WTC11 (cell line): Measurements from ENCODE around the gene COPE. TPM values are rescaled to one million over a fixed set of nuclear protein-coding genes. Genes with fewer than 3 reads are reported as not detected.
A peak's percentile ranks its signal among the peaks of the same experiment; 100 is the strongest.

Source experiments
- ATAC-seq: fragments of 200-7000 bp; cut with Tn5 transposase; 2 replicates; pipeline ENCODE4 v1.10.0; 2021; ENCODE audit warnings: mild to moderate bottlenecking, moderate library complexity
- CTCF ChIA-PET: fragments of 300-600 bp; sonication (Branson Sonifier 250); formaldehyde crosslinking; loops from one replicate; lab custom pipeline; 2021; ENCODE audit warnings: antibody characterized with exemption; lab: Charles Lee
- POLR2A ChIA-PET: fragments of 350-600 bp; sonication (Branson Sonifier 250); formaldehyde crosslinking; loops from one replicate; lab custom pipeline; 2021; ENCODE audit warnings: antibody characterized with exemption; lab: Charles Lee
- DNase-seq: peaks from one replicate; pipeline ENCODE4 v3.0.0; 2021; ENCODE audit warnings: low spot score
- H3K27ac Mint-ChIP-seq: 2 replicates; pipeline ENCODE4 v1.8.0; 2021; ENCODE audit warnings: mixed read lengths
- H3K27me3 Mint-ChIP-seq: 2 replicates; pipeline ENCODE4 v1.8.0; 2021; ENCODE audit warnings: low read depth, mild to moderate bottlenecking, moderate library complexity, mixed read lengths
- H3K36me3 Mint-ChIP-seq: 2 replicates; pipeline ENCODE4 v1.8.0; 2021; ENCODE audit warnings: mixed read lengths
- H3K4me1 Mint-ChIP-seq: 2 replicates; pipeline ENCODE4 v1.8.0; 2022; ENCODE audit warnings: mixed read lengths
- H3K4me3 Mint-ChIP-seq: 2 replicates; pipeline ENCODE4 v1.8.0; 2021; ENCODE audit warnings: mild to moderate bottlenecking, moderate library complexity, mixed read lengths
- H3K9me3 Mint-ChIP-seq: 2 replicates; pipeline ENCODE4 v1.8.0; 2021; ENCODE audit warnings: mixed read lengths
- AFF4 ChIP-seq: sonication (generic); formaldehyde crosslinking; IDR thresholded peaks from 2 replicates; pipeline ENCODE4 v1.8.1; 2023; ENCODE audit warnings: mild to moderate bottlenecking, missing genetic modification reagents, borderline replicate concordance
- ATF6 ChIP-seq: sonication (generic); formaldehyde crosslinking; IDR thresholded peaks from 2 replicates; pipeline ENCODE4 v1.8.1; 2023; ENCODE audit warnings: mild to moderate bottlenecking, missing genetic modification reagents
- CREM ChIP-seq: sonication (generic); formaldehyde crosslinking; IDR thresholded peaks from 2 replicates; pipeline ENCODE4 v1.8.1; 2022; ENCODE audit warnings: mild to moderate bottlenecking, missing genetic modification reagents, moderate library complexity
- GTF2I ChIP-seq: fragments of 250-450 bp; sonication (Bioruptor Pico); conservative IDR thresholded peaks from 2 replicates; pipeline ENCODE4 v1.4.0; 2021; ENCODE audit warnings: mild to moderate bottlenecking
- JAZF1 ChIP-seq: fragments of 250-450 bp; sonication (Bioruptor Pico); IDR thresholded peaks from 2 replicates; pipeline ENCODE4 v1.9.0; 2021; ENCODE audit warnings: moderate library complexity, mild to moderate bottlenecking, inconsistent platforms
- JUN ChIP-seq: sonication (generic); formaldehyde crosslinking; IDR thresholded peaks from 2 replicates; pipeline ENCODE4 v1.8.0; 2023; ENCODE audit warnings: mild to moderate bottlenecking, missing genetic modification reagents
- MXD4 ChIP-seq: fragments of 250-450 bp; sonication (Bioruptor Pico); IDR thresholded peaks from 2 replicates; pipeline ENCODE4 v1.8.0; 2021; ENCODE audit warnings: mild to moderate bottlenecking, moderate library complexity, borderline replicate concordance
- NFE2L1 ChIP-seq: sonication (generic); formaldehyde crosslinking; IDR thresholded peaks from 2 replicates; pipeline ENCODE4 v1.8.1; 2023; ENCODE audit warnings: missing genetic modification reagents
- ZBTB21 ChIP-seq: sonication (generic); formaldehyde crosslinking; IDR thresholded peaks from 2 replicates; pipeline ENCODE4 v1.8.1; 2023; ENCODE audit warnings: mild to moderate bottlenecking, missing genetic modification reagents, borderline replicate concordance
- ZNF121 ChIP-seq: sonication (generic); formaldehyde crosslinking; IDR thresholded peaks from 2 replicates; pipeline ENCODE4 v1.8.0; 2023; ENCODE audit warnings: missing genetic modification reagents
- ZNF396 ChIP-seq: fragments of 250-450 bp; sonication (Bioruptor Pico); IDR thresholded peaks from 2 replicates; pipeline ENCODE4 v1.8.0; 2021; ENCODE audit warnings: mild to moderate bottlenecking, moderate library complexity, borderline replicate concordance
- ZNF532 ChIP-seq: fragments of 250-450 bp; sonication (Bioruptor Pico); IDR thresholded peaks from 2 replicates; pipeline ENCODE4 v1.9.0; 2021; ENCODE audit warnings: mild to moderate bottlenecking, borderline replicate concordance
- total RNA-seq: library from RNA; stranded (reverse); gene quantifications from 3 replicates; pipeline ENCODE4 v1.2.3, GENCODE V29; 2021
- TF ChIP-seq, protein P1 (sequence below): sonication (generic); formaldehyde crosslinking; IDR thresholded peaks from 2 replicates; pipeline ENCODE4 v1.8.1; 2022; ENCODE audit warnings: mild to moderate bottlenecking, moderate library complexity, missing genetic modification reagents
- TF ChIP-seq, protein P2 (sequence below): sonication (generic); formaldehyde crosslinking; conservative IDR thresholded peaks from 2 replicates; pipeline ENCODE4 v1.8.1; 2022; ENCODE audit warnings: mild to moderate bottlenecking, missing genetic modification reagents

Gene COPE
- total RNA-seq, 1 experiment from 2014 or later = 228 TPM

- TF ChIP-seq AFF4 (CRISPR knock-in tag) (no peak), GTF2I (no peak), JAZF1 (no peak), ZBTB21 (CRISPR knock-in tag) (no peak), JUN (CRISPR knock-in tag) (no peak), MXD4 (CRISPR knock-in tag) (no peak)
- TF ChIP-seq, protein P1, sequence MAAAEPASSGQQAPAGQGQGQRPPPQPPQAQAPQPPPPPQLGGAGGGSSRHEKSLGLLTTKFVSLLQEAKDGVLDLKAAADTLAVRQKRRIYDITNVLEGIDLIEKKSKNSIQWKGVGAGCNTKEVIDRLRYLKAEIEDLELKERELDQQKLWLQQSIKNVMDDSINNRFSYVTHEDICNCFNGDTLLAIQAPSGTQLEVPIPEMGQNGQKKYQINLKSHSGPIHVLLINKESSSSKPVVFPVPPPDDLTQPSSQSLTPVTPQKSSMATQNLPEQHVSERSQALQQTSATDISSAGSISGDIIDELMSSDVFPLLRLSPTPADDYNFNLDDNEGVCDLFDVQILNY = no peak
Measured at GRCh38 chr19:18894254-18895037, 24.7 kb downstream of the COPE start (continued).

DNA sequence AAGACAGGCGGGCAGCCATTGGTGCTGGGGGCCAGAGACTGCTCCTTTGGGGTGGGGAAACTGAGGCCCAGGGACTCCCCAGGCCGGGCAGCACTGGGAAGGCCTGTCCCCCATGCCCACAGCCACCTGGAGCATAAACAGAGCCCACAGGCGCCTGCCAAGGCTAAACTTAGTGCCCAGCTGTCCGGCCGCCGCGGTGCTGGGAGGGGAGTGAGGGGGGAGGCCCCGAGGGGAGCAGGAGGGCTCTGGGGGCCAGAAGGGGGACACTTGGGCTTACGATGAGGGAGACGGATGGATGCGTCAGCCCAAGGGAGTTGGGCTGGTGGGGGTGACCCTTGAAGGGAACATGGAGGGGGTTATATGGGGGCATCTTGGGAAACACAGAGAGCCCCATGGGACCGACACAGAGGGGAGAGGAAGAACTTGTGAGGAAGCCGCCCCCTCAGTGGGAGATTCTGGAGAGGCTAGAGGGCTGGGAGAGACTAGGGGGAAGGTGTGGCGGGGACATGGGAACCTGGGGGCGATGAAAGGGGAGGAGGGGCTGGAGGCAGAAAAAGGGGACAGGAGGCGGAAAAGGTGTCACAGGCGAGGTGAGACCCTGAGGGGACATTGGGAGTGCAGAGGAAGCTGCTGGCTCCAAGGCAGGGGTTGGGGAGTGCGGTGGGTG is 25.5 kb downstream of the COPE start:
- no peaks in the 10 kb centered on the region for H3K36me3 Mint-ChIP-seq
- H3K4me1 Mint-ChIP-seq = no peaks in the 10 kb centered on the region

DNA sequence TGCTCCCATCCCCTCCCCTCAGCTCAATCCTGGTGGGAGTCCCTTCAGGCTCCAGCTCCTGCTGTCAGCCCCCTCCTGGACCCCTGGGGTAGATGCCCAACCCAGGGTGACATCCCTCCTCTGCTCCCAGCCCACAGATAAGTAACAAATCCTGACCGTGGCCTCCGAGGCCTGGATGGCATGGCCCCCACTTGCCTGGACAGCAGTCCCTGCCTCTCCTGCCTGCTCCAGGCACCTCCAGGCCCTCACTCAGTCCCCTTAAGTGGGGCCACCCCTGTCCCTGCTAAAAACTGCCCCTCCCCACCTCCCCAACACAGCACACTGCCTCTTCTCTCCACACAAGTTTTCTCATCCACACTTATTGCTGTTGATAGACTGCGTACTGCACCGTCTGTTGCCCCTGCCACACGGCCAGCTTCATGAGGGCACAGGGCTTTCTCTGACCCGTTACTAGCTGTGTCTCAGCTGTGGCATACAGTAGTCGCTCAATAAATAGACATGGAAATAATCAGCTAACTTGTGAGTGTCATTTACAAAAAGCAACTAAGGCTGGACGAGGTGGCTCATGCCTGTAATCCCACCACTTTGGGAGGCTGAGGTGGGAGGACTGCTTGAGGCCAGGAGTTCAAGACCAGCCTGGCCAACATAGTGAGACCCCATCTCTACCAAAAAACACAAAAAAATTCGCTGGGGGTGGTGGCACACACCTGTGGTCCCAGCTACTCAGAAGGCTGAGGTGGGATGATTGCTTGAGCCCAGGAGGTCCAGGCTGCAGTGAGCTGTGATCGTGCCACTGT is 29.0 kb downstream of the COPE start:
- Mint-ChIP-seq H3K27me3 (no peaks in the 10 kb centered on the region; the same call in 1 of the 2 replicates), H3K27ac (no peak overlapping the region), H3K36me3 (peaks cover 5% of the 10 kb centered on the region), H3K4me1 (no peaks in the 10 kb centered on the region), H3K9me3 (peaks cover 3% of the 10 kb centered on the region), H3K4me3 (no peak overlapping the region)
- ChIA-PET POLR2A (interaction anchor here (0.6 kb wide), 1 partner anchor 20 kb away, joined by 3 read pairs; no protein-coding TSS in a partner anchor), CTCF (interaction anchor here (1.6 to 2.6 kb wide), 2 partner anchors 97 to 106 kb away, joined by 3 to 8 read pairs; no protein-coding TSS in a partner anchor)
- ATAC-seq (no peak), DNase-seq (no peak)
- TF ChIP-seq ATF6 (CRISPR knock-in tag) (no peak), NFE2L1 (CRISPR knock-in tag) (no peak), ZNF532 (CRISPR knock-in tag) (no peak), ZNF121 (CRISPR knock-in tag) (peak; percentile 84)

More for the DNA sequence above, 25.5 kb downstream of the COPE start:
- ATAC-seq = no peak
- POLR2A ChIA-PET = no interaction called here
- TF ChIP-seq, protein P2, sequence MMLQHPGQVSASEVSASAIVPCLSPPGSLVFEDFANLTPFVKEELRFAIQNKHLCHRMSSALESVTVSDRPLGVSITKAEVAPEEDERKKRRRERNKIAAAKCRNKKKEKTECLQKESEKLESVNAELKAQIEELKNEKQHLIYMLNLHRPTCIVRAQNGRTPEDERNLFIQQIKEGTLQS (CRISPR knock-in tag) = no peak
- TF ChIP-seq ZNF396 (CRISPR knock-in tag) (no peak), CREM (no peak), MXD4 (CRISPR knock-in tag) (no peak)
- no peak overlapping the region for H3K4me3 Mint-ChIP-seq
- H3K27ac Mint-ChIP-seq = no peak overlapping the region
- H3K9me3 Mint-ChIP-seq = no peaks in the 10 kb centered on the region
- DNase-seq = no peak
- peaks cover 16% of the 10 kb centered on the region for H3K27me3 Mint-ChIP-seq
- CTCF ChIA-PET = interaction anchor here (0.6 to 3.5 kb wide), 12 partner anchors 14 to 227 kb away, joined by 3 to 35 read pairs (median 6); partner anchors contain the start of genes COPE and DDX49
